Measurements from ENCODE around the gene PLEKHN1. TPM values are rescaled to one million over a fixed set of nuclear protein-coding genes. Genes with fewer than 3 reads are reported as not detected.
A peak's percentile ranks its signal among the peaks of the same experiment; 100 is the strongest.

PLEKHN1 gene
- total and polyA plus RNA-seq, 3 experiments from 2014 or later = 0.49 to 3.5 (median 2.7) TPM

DNA sequence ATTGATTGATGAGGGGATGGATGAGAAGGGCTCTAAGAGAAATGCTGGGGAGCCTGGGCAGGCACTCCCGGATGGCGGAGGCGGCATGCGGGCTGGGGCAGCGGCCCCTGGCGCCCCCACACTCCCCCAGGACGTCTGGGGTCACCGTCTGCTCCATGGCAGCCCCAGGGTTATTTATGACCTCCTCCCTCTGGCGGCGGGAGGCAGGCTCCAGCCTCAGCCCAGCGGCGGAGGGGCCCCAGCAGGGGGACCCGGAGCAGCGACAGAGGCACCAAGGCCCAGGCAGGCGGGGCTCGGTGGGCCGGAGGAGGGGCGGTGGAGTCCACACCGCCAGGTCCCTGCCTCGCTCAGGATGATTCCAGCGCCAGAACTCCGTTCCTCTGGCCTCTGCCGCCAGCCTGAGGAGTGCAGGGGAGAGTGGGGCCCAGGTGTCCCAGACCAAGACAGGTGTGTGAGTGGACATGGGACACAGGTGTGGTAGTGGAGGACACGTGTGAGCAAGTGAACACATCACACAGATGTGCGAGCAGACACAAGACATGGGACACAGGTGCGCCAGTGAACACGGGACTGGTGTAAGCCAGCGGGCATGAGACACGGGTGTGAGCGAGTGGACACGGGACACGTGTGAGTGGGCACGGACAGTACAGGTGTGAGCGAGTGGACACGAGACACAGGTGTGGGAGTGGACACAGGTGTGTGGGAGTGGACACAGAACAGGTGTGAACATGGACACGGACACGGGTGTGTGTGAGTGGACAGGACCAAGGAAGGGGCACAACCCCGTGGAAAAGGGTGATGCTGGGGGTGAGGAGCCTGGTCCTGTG, 45.1 kb upstream of the PLEKHN1 start:
- H3K27me3 ChIP-seq (ENCODE audit: insufficient read depth, low read length, poor library complexity, severe bottlenecking) = peaks cover 43% of the 10 kb centered on the region
- no peak overlapping the region for H3K27ac ChIP-seq (ENCODE audit: low read depth, low read length)
- H3K9me3 Mint-ChIP-seq = no peaks in the 10 kb centered on the region
- POLR2A ChIA-PET = no interaction called here
- CTCF ChIA-PET = no interaction called here
- no peak overlapping the region for H3K4me3 ChIP-seq (ENCODE audit: low read length)
- H3K36me3 ChIP-seq (ENCODE audit: insufficient read depth, low read length) = no peaks in the 10 kb centered on the region
- peak overlapping the region in 2 of 8 donors; percentile 32 to 65 for H3K27ac Mint-ChIP-seq
- H3K4me3 Mint-ChIP-seq = peak overlapping the region in 5 of 7 donors; percentile 36 to 77 (median 48)
- H3K4me1 ChIP-seq (ENCODE audit: insufficient read depth, low read length) = peaks cover 30% of the 10 kb centered on the region
- peak in 2 of 5 donors; percentile 31 for DNase-seq
- no peaks in the 10 kb centered on the region for H3K9me3 ChIP-seq (ENCODE audit: low read length)
- H3K36me3 Mint-ChIP-seq = no peaks in the 10 kb centered on the region
- H3K4me1 Mint-ChIP-seq = peaks cover 12 to 28% (median 16%) of the 10 kb centered on the region in 3 donors
- peaks cover 16 to 57% of the 10 kb centered on the region in 2 donors for H3K27me3 Mint-ChIP-seq

DNA sequence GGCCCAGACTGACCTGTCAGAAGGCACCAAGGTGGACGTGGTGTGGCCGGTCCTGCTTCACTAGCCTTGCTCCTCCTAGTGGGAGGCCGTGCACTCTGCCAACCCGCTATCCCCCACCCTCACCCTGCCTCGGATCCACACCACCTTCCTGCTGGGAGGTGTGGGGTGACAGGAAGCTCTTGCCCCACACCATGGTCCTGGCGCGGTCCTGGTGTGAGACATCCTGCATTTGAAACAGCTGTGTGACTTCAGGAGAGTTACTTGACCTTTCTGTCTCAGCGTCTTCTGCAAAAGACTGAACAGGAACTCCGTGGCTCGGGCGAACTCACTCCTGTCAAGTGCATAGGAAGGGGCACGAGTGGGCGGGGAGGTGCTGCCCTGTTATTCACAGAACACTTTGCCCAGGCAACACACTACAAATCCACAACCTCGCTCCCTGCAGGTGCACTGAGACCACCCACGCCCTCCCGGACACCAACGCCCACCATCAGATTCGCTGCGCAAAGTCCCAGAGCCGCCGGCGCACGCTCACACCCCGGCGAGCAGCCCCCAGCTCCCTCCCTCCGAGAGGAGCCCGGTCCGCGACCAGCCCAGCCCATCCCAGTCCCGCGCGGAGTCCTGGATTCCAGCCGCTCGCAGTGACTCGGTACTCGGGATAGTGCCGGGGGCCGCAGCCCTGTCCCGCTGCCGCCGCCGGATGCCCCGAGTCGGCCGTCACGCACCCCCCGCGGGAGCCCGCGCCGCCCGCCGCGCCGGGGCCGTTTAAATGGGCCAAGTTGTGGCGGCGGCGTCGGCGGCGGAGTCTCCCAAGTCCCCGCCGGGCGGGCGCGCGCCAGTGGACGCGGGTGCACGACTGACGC, 42.9 kb upstream of the PLEKHN1 start, which contains the start of gene SAMD11:
SAMD11 (plus strand) TSS at position 793 of the 860 bp plus-strand sequence. CDS start 509 bp downstream, outside the sequence.
- Mint-ChIP-seq H3K4me1 (peaks cover 13 to 30% (median 16%) of the 10 kb centered on the region in 3 donors), H3K36me3 (no peaks in the 10 kb centered on the region), H3K9me3 (no peaks in the 10 kb centered on the region), H3K4me3 (peak within 1 kb of the TSS; percentile 76 to 92 (median 83)), H3K27me3 (peaks cover 18 to 54% of the 10 kb centered on the region in 2 donors), H3K27ac (peak within 1 kb of the TSS in 1 of 8 donors; percentile 82)
- Histone ChIP-seq H3K9me3 (ENCODE audit: low read length) (no peaks in the 10 kb centered on the region), H3K36me3 (ENCODE audit: insufficient read depth, low read length) (no peaks in the 10 kb centered on the region), H3K27ac (ENCODE audit: low read depth, low read length) (no peak within 1 kb of the TSS), H3K4me1 (ENCODE audit: insufficient read depth, low read length) (peaks cover 30% of the 10 kb centered on the region), H3K4me3 (ENCODE audit: low read length) (peak within 1 kb of the TSS; percentile 61), H3K27me3 (ENCODE audit: insufficient read depth, low read length, poor library complexity, severe bottlenecking) (peaks cover 48% of the 10 kb centered on the region)
- CTCF ChIA-PET = interaction anchor here (1.3 kb wide), 1 partner anchor 17 kb away, joined by 3 read pairs; no protein-coding TSS in a partner anchor
- POLR2A ChIA-PET = no interaction called here
- DNase-seq = peak; percentile 49 to 79 (median 59)

DNA sequence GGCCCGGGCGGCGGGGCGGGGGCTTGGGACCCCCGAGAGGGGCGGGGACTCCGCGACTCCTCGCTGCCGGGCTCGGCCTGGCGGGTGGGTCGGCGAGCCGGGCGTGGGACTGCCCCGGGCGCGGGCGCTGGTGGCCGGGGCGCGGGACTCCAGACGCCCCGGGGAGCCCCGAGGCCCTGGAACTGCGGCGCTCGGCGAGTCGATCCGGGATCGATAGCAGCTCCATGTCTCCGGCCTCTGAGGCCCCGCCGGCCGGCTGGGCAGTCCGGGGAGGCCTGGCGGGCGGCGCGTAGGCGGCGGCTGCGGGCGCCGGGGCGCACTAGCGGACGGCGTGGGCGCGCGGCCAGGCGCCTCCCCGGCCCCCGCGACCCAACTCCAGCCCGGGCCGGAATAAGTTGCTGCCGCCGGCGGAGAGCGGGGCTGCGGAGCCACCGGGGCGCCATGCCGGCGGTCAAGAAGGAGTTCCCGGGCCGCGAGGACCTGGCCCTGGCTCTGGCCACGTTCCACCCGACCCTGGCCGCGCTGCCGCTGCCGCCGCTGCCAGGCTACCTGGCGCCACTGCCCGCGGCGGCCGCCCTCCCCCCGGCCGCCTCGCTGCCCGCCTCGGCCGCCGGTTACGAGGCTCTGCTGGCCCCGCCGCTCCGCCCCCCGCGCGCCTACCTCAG, 42.2 kb upstream of the PLEKHN1 start:
- no peaks in the 10 kb centered on the region for H3K9me3 ChIP-seq (ENCODE audit: low read length)
- no peaks in the 10 kb centered on the region for H3K36me3 Mint-ChIP-seq
- peaks cover 48% of the 10 kb centered on the region for H3K27me3 ChIP-seq (ENCODE audit: insufficient read depth, low read length, poor library complexity, severe bottlenecking)
- no peak overlapping the region for H3K4me3 Mint-ChIP-seq
- H3K4me3 ChIP-seq (ENCODE audit: low read length) = no peak overlapping the region
- no peaks in the 10 kb centered on the region for H3K9me3 Mint-ChIP-seq
- no peaks in the 10 kb centered on the region for H3K36me3 ChIP-seq (ENCODE audit: insufficient read depth, low read length)
- no peak overlapping the region for H3K27ac Mint-ChIP-seq
- peaks cover 13 to 30% (median 16%) of the 10 kb centered on the region in 3 donors for H3K4me1 Mint-ChIP-seq
- H3K27ac ChIP-seq (ENCODE audit: low read depth, low read length) = no peak overlapping the region
- ChIA-PET POLR2A (no interaction called here), CTCF (no interaction called here)
- H3K27me3 Mint-ChIP-seq = peaks cover 18 to 50% of the 10 kb centered on the region in 2 donors
- peaks cover 30% of the 10 kb centered on the region for H3K4me1 ChIP-seq (ENCODE audit: insufficient read depth, low read length)
- DNase-seq = no peak

DNA sequence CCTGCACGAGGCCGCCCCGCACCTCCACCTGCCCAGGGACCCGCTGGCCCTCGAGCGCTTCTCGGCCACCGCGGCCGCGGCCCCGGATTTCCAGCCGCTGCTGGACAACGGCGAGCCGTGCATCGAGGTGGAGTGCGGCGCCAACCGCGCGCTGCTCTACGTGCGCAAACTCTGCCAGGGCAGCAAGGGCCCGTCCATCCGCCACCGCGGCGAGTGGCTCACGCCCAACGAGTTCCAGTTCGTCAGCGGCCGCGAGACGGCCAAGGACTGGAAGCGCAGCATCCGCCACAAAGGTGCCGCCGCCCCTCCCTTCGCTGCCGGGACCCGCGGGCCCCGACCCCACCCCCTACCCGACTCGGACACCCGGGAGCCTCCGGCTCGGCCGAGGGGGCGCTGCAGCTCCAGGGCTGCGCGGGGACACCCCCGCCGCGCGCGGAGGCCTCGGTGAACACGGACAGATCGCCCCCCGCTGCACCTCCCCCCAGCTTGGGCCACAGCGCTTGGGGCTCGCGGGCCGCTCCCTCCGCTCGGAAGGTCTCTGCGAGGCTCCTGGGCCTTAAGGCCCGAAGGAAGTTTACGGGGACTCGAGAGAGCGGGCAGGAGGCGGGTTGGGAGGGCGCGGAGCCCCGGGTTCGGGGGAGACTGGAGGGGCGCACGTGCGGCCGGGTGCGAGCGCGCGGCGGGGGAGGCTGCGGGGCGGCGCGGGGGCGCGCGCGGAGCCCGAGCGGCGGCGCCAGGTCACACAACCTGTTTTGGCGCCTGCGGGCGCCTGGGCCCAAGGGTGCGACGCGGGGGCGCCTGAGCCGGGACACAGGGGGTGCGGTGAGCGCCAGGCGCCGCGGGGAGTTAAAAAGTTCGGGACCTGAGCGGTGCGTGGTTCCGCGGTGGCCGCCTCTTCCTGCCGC, 41.4 kb upstream of the PLEKHN1 start:
- H3K27me3 ChIP-seq (ENCODE audit: insufficient read depth, low read length, poor library complexity, severe bottlenecking) = peaks cover 47% of the 10 kb centered on the region
- CTCF ChIA-PET = no interaction called here
- peaks cover 16 to 54% of the 10 kb centered on the region in 2 donors for H3K27me3 Mint-ChIP-seq

DNA sequence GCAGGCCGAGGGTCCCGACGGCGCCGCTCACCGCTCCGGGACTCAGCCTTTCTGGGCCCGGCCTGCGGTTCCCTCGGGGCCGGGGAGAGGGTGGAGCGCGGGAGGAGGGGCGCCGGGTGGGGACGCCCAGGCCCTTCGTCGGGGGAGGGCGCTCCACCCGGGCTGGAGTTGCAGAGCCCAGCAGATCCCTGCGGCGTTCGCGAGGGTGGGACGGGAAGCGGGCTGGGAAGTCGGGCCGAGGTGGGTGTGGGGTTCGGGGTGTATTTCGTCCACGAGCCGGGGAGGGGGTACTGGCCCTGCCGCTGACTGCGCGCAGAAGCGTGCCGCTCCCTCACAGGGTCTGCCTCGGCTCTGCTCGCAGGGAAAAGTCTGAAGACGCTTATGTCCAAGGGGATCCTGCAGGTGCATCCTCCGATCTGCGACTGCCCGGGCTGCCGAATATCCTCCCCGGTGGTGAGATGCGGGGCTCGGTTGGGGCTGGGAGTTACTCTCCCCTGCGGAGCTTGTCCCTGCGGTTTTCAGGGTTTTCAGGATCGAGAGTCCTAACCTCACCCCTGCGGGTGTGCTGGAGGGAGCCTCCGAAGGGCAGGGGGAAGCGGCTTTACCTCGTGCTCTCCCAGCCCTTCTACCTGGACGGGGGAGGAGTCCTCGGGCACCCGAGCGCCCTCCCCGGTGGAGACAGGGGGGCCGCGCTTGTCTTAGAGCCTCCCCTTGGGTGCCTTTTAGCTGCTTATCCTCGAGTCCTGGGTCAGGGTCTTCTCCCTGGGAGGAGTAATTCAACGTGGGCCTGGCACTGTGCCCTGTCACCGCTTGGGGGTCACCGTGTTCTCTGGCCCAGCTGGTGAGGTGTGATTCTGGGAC, 40.5 kb upstream of the PLEKHN1 start:
- Mint-ChIP-seq H3K36me3 (no peaks in the 10 kb centered on the region), H3K4me1 (peaks cover 10 to 25% (median 11%) of the 10 kb centered on the region in 3 donors), H3K4me3 (peak overlapping the region; percentile 42 to 76 (median 61)), H3K27ac (no peak overlapping the region), H3K9me3 (no peaks in the 10 kb centered on the region), H3K27me3 (peaks cover 16 to 50% of the 10 kb centered on the region in 2 donors)
- Histone ChIP-seq H3K27me3 (ENCODE audit: insufficient read depth, low read length, poor library complexity, severe bottlenecking) (peaks cover 38% of the 10 kb centered on the region), H3K36me3 (ENCODE audit: insufficient read depth, low read length) (no peaks in the 10 kb centered on the region), H3K9me3 (ENCODE audit: low read length) (no peaks in the 10 kb centered on the region), H3K4me1 (ENCODE audit: insufficient read depth, low read length) (peaks cover 22% of the 10 kb centered on the region), H3K27ac (ENCODE audit: low read depth, low read length) (no peak overlapping the region), H3K4me3 (ENCODE audit: low read length) (no peak overlapping the region)
- no peak for DNase-seq
- ChIA-PET CTCF (interaction anchor here (1.0 to 1.2 kb wide), 2 partner anchors 13 to 17 kb away, joined by 3 read pairs; no protein-coding TSS in a partner anchor), POLR2A (interaction anchor here (1.4 kb wide), 1 partner anchor 15 kb away, joined by 3 read pairs; no protein-coding TSS in a partner anchor)

More for the DNA sequence above, 41.4 kb upstream of the PLEKHN1 start:
- Mint-ChIP-seq H3K27ac (no peak overlapping the region), H3K4me1 (peaks cover 13 to 30% (median 16%) of the 10 kb centered on the region in 3 donors), H3K9me3 (no peaks in the 10 kb centered on the region), H3K36me3 (no peaks in the 10 kb centered on the region), H3K4me3 (peak overlapping the region in 5 of 7 donors; percentile 12 to 59 (median 48))
- no peak overlapping the region for H3K27ac ChIP-seq (ENCODE audit: low read depth, low read length)
- no peaks in the 10 kb centered on the region for H3K9me3 ChIP-seq (ENCODE audit: low read length)
- no peak for DNase-seq
- H3K36me3 ChIP-seq (ENCODE audit: insufficient read depth, low read length) = no peaks in the 10 kb centered on the region
- H3K4me3 ChIP-seq (ENCODE audit: low read length) = no peak overlapping the region
- H3K4me1 ChIP-seq (ENCODE audit: insufficient read depth, low read length) = peaks cover 30% of the 10 kb centered on the region
- POLR2A ChIA-PET = no interaction called here

DNA sequence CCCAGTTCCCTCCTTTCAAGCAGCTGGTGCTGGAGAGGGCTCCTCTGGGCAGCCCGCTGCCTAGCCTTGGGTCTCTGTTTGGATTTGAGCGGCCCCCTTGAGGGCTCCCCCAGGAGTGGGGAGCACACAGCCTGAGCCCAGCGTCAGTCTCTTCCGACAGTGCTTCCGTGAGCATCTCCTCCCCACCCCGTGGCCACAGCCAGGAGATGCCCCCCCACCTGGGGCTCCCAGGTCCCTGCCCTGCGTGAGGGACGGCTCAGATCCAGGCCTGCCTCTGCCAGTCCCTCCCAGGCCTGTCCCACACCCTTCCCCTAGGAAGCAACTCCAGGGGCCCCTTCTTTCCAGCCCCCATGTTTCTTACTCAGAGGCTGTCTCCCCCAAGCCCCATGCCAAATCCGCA, 39.0 kb upstream of the PLEKHN1 start:
- Mint-ChIP-seq H3K27ac (no peak overlapping the region), H3K9me3 (no peaks in the 10 kb centered on the region), H3K36me3 (no peaks in the 10 kb centered on the region), H3K4me1 (peaks cover 10 to 21% (median 10%) of the 10 kb centered on the region in 3 donors), H3K27me3 (peaks cover 13 to 47% of the 10 kb centered on the region in 2 donors), H3K4me3 (peak overlapping the region in 1 of 7 donors; percentile 15)
- Histone ChIP-seq H3K9me3 (ENCODE audit: low read length) (no peaks in the 10 kb centered on the region), H3K27me3 (ENCODE audit: insufficient read depth, low read length, poor library complexity, severe bottlenecking) (peaks cover 28% of the 10 kb centered on the region), H3K4me1 (ENCODE audit: insufficient read depth, low read length) (peaks cover 15% of the 10 kb centered on the region), H3K36me3 (ENCODE audit: insufficient read depth, low read length) (no peaks in the 10 kb centered on the region), H3K27ac (ENCODE audit: low read depth, low read length) (no peak overlapping the region), H3K4me3 (ENCODE audit: low read length) (no peak overlapping the region)
- CTCF ChIA-PET = no interaction called here
- DNase-seq = no peak
- POLR2A ChIA-PET = interaction anchor here (1.4 kb wide), 1 partner anchor 13 kb away, joined by 3 read pairs; no protein-coding TSS in a partner anchor

Measured in CD8-positive, alpha-beta memory T cell (primary cell).